Measurements from ENCODE around the gene TIAM1. TPM values are rescaled to one million over a fixed set of nuclear protein-coding genes. Genes with fewer than 3 reads are reported as not detected.

TIAM1 gene
- total and polyA plus RNA-seq, 2 of the 8 experiments (the other 6 are each of a cell fraction or from before 2014, with no cell fraction given) = 10.1 to 30.7 TPM

DNA sequence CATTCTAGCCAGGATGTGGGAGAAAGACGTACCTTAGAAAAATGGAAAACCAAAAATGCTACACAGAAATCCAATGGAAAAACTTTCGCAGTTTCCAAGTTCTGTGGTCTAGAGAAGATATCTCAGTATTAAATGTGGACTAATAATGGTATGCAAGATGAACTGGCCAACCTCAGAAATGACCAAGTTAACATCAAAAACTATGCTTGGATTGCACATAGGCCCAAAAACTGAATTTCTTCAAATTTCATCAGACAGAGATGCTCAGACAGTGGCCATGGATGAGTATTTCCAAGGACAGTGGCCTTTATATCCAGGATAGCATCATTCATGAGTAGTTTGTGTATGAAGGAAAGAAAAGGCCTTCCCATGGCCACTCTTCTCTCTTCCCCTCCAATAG, 132.2 kb downstream of the TIAM1 start (continued):
- TF ChIP-seq NANOG (IDR thresholded peaks at IDR 0.05; ENCODE audit: insufficient read depth, low read depth, low read length, poor library complexity, severe bottlenecking) (no peak), ASH2L (IDR thresholded peaks at IDR 0.05; ENCODE audit: low read length) (no peak), GABPA (IDR thresholded peaks at IDR 0.05; ENCODE audit: borderline replicate concordance, insufficient read depth, low read length) (no peak), TAF7 (optimal IDR thresholded peaks at IDR 0.05; ENCODE audit: borderline replicate concordance, low read depth, low read length) (no peak), SIN3A (conservative IDR thresholded peaks at IDR 0.05 in 1 of 2, IDR thresholded peaks at IDR 0.05 in 1 of 2; ENCODE audit: low read depth in 1 of 2, low read length in 2 of 2) (no peak), JUND (IDR thresholded peaks at IDR 0.05; ENCODE audit: low read length) (no peak), SP4 (IDR thresholded peaks at IDR 0.05; ENCODE audit: low read length) (no peak)
- TF ChIP-seq, protein P1, sequence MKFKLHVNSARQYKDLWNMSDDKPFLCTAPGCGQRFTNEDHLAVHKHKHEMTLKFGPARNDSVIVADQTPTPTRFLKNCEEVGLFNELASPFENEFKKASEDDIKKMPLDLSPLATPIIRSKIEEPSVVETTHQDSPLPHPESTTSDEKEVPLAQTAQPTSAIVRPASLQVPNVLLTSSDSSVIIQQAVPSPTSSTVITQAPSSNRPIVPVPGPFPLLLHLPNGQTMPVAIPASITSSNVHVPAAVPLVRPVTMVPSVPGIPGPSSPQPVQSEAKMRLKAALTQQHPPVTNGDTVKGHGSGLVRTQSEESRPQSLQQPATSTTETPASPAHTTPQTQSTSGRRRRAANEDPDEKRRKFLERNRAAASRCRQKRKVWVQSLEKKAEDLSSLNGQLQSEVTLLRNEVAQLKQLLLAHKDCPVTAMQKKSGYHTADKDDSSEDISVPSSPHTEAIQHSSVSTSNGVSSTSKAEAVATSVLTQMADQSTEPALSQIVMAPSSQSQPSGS (IDR thresholded peaks at IDR 0.05; ENCODE audit: low read length) = no peak
- TF ChIP-seq, protein P2, sequence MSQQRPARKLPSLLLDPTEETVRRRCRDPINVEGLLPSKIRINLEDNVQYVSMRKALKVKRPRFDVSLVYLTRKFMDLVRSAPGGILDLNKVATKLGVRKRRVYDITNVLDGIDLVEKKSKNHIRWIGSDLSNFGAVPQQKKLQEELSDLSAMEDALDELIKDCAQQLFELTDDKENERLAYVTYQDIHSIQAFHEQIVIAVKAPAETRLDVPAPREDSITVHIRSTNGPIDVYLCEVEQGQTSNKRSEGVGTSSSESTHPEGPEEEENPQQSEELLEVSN (IDR thresholded peaks at IDR 0.05) = no peak
